Endothelial cell of umbilical vein (primary cell): ENCODE measurements around the gene C3. TPM values are rescaled to one million over a fixed set of nuclear protein-coding genes. Genes with fewer than 3 reads are reported as not detected.

Experiments used
- BruUV-seq: library from RNA; stranded (reverse); fragments of 400-500 nt; replicated peaks from 2 replicates; lab custom pipeline; 2021; lab: Mats Ljungman, UMichigan
- CTCF ChIA-PET: fragments of 300-600, 350-600 bp; sonication (Branson Sonifier 250); formaldehyde crosslinking; loops from one replicate; lab custom pipeline; 2021; ENCODE audit warnings: antibody characterized with exemption, inconsistent platforms; lab: Charles Lee
- POLR2A ChIA-PET: fragments of 300-600, 350-600 bp; sonication (Branson Sonifier 250); formaldehyde crosslinking; loops from one replicate; lab custom pipeline; 2021; ENCODE audit warnings: antibody characterized with exemption, inconsistent platforms; lab: Charles Lee
- DNase-seq: peaks from one replicate; pipeline ENCODE4 v3.0.0-alpha.2; 2011; ENCODE audit warnings: low read depth, low spot score
- FAIRE-seq: peaks from 2 replicates; lab custom pipeline; 2011; peaks lifted over from hg19 to GRCh38; lab: Jason Lieb, UNC
- H2AFZ ChIP-seq: 2 replicates; pipeline ENCODE4 v1.6.0; 2012; ENCODE audit warnings: low read depth, low read length, control low read depth, inconsistent platforms
- H3K27ac ChIP-seq: 2 replicates; pipeline ENCODE4 v1.5.1; 2011; ENCODE audit warnings: low read depth, mild to moderate bottlenecking, control low read depth, low read length, moderate library complexity; ENCODE audit not compliant: insufficient read depth
- H3K27me3 ChIP-seq, 2 experiments: 2 replicates each; pipeline versions ENCODE4 v1.6.0 to v1.6.1; 2011; ENCODE audit warnings: low read length in 2 of 2, mixed read lengths in 1 of 2; ENCODE audit not compliant: control insufficient read depth in 2 of 2, insufficient read depth in 2 of 2
- H3K36me3 ChIP-seq, 2 experiments: 2 replicates in 1 of 2; 3 replicates in 1 of 2; pipeline ENCODE4 v1.5.1; 2011; ENCODE audit warnings: low read length in 2 of 2, mild to moderate bottlenecking in 1 of 2, moderate library complexity in 1 of 2; ENCODE audit not compliant: control insufficient read depth in 2 of 2, insufficient read depth in 2 of 2; ENCODE audit errors: extremely low read depth in 1 of 2
- H3K4me1 ChIP-seq: 3 replicates; pipeline ENCODE4 v1.5.1; 2011; ENCODE audit warnings: mild to moderate bottlenecking, low read length; ENCODE audit not compliant: control insufficient read depth, insufficient read depth; ENCODE audit errors: extremely low read depth
- H3K4me2 ChIP-seq: 2 replicates; pipeline ENCODE4 v1.6.1; 2011; ENCODE audit warnings: low read length, control low read depth, mixed read lengths; ENCODE audit not compliant: insufficient read depth
- H3K4me3 ChIP-seq, 3 experiments: fragments of 200-600 bp in 1 of 3; sonication (generic), shearing (Covaris generic) in 1 of 3; replicated peaks in 1 of 3; 2 replicates each; pipeline ENCODE4 v1.5.1; 2011 to 2016; ENCODE audit warnings: control low read depth in 3 of 3, low read length in 3 of 3, mild to moderate bottlenecking in 2 of 3, inconsistent platforms in 1 of 3, low read depth in 1 of 3, moderate library complexity in 1 of 3; ENCODE audit not compliant: insufficient read depth in 1 of 3
- H3K79me2 ChIP-seq: 2 replicates; pipeline ENCODE4 v1.6.0; 2012; ENCODE audit warnings: low read length, inconsistent platforms; ENCODE audit not compliant: control insufficient read depth, insufficient read depth
- H3K9ac ChIP-seq: replicated peaks from 2 replicates; pipeline ENCODE3; 2011; ENCODE audit warnings: low read length, control low read depth; ENCODE audit not compliant: insufficient read depth; ENCODE audit errors: extremely low read depth
- H3K9me1 ChIP-seq: replicated peaks from 3 replicates; pipeline ENCODE4 v1.6.0; 2011; ENCODE audit warnings: mild to moderate bottlenecking, low read length; ENCODE audit not compliant: control insufficient read depth, insufficient read depth; ENCODE audit errors: extremely low read depth
- H3K9me3 ChIP-seq: replicated peaks from 2 replicates; pipeline ENCODE4 v1.5.1; 2012; ENCODE audit warnings: low read length, inconsistent platforms; ENCODE audit not compliant: control insufficient read depth, insufficient read depth
- H4K20me1 ChIP-seq: replicated peaks from 2 replicates; pipeline ENCODE3; 2011; ENCODE audit warnings: mild to moderate bottlenecking, low read length; ENCODE audit not compliant: control insufficient read depth, insufficient read depth; ENCODE audit errors: extremely low read depth
- EZH2 ChIP-seq: IDR thresholded peaks from 2 replicates; pipeline ENCODE4 v1.6.1; 2012; ENCODE audit warnings: borderline replicate concordance, low read depth, mild to moderate bottlenecking, moderate library complexity, low read length, inconsistent platforms; ENCODE audit not compliant: severe bottlenecking
- FOS ChIP-seq: IDR thresholded peaks from 2 replicates; pipeline ENCODE4 v1.6.1; 2011; ENCODE audit warnings: mild to moderate bottlenecking, low read length, moderate library complexity, borderline replicate concordance; ENCODE audit not compliant: insufficient read depth
- GATA2 ChIP-seq: IDR thresholded peaks from 2 replicates; pipeline ENCODE4 v1.7.0; 2011; ENCODE audit warnings: low read depth, mild to moderate bottlenecking, moderate library complexity, mixed read lengths, low read length; ENCODE audit not compliant: insufficient read length, insufficient read depth
- JUN ChIP-seq: IDR thresholded peaks from 2 replicates; pipeline ENCODE4 v1.6.1; 2011; ENCODE audit warnings: borderline replicate concordance, low read depth; ENCODE audit not compliant: insufficient read length, insufficient read depth
- MYC ChIP-seq: IDR thresholded peaks from one replicate; pipeline ENCODE4 v1.6.1; 2011; ENCODE audit warnings: mild to moderate bottlenecking, low read depth, low read length
- POLR2A ChIP-seq: IDR thresholded peaks from 2 replicates; pipeline ENCODE4 v1.6.1; 2012; ENCODE audit warnings: low read depth, mild to moderate bottlenecking, control low read depth, low read length
- POLR2AphosphoS5 ChIP-seq: IDR thresholded peaks from 2 replicates; pipeline ENCODE4 v1.6.1; 2012; ENCODE audit warnings: low read depth, mild to moderate bottlenecking, control low read depth, low read length, moderate library complexity; ENCODE audit not compliant: insufficient read depth
- dilution Hi-C: fragments of 300-500 bp; cut with MboI; formaldehyde crosslinking; loops from one replicate; pipeline ENCODE4 v1.15.0; 2019; ENCODE audit warnings: low sequenced_read_pairs; ENCODE audit not compliant: extremely low pct_ligation_motif_present
- intact Hi-C: fragments of 100-400 bp; cut with micrococcal nuclease; formaldehyde crosslinking; loops from one replicate; pipeline ENCODE4 v1.10.0; 2022
- polyA plus RNA-seq, 4 experiments: library from polyadenylated mRNA; depleted of rRNA in 3 of 4; stranded (reverse) in 3 of 4; unstranded in 1 of 4; fragments of >200 nt; gene quantifications; 2 replicates each; pipeline versions ENCODE4 v1.2.1 to v1.2.3, GENCODE V29; 2011 to 2012; ENCODE audit warnings: missing spikeins in 1 of 4
- total RNA-seq: library from RNA; stranded (reverse); gene quantifications from 2 replicates; pipeline ENCODE4 v1.2.3, GENCODE V29; 2021
- TF ChIP-seq, protein P1 (sequence below): IDR thresholded peaks from 2 replicates; pipeline ENCODE4 v1.6.1; 2011; ENCODE audit not compliant: insufficient read depth, insufficient read length
- TF ChIP-seq, protein P2 (sequence below), 2 donors: IDR thresholded peaks; 1 replicate in 1 of 2; 2 replicates in 1 of 2; pipeline ENCODE4 v1.5.1; 2011; ENCODE audit warnings: low read length in 2 of 2, mild to moderate bottlenecking in 2 of 2, moderate library complexity in 2 of 2, control low read depth in 1 of 2, inconsistent platforms in 1 of 2, low read depth in 1 of 2; ENCODE audit not compliant: insufficient read depth in 1 of 2; ENCODE audit errors: extremely low read depth in 1 of 2

C3 gene
- total and polyA plus RNA-seq, 2 donors (not counting 3 experiments of a cell fraction or from before 2014, with no cell fraction given), result 0.23 TPM; not detected in 1

DNA sequence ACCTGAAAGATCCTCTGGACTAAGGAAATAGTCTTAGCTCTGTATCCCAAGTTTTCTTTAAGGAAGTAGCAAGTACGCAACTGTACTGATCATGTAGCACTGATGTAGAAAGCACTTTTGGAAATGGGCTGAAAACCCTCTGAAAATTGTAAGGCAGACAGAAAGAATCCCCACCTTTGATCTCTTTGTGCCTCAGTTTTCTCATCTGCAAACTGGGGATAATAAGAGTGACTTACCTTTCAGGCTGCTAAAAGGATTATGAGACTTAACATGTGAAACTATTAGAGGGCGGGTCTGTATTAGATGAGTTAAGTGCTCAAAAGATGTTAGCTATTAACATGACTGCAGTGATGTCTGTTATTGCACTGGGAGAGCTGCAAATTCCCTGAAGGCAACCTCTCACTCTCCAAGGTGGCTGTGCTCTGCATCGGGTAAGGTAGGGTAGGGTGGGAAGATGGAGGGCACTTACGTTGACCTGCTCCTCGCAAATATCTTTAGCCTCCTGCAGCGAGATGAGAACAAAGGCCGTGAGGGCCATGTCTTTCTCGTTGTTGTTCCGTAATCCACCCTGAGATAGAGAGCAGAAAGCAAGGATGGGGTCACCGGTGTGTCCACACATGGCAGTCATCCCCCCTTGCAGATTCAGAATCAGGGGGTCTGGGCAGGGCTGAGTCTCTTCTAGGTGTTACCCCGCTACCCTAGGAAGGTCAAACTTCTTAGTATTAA, 30.1 kb downstream of the C3 start:
- no peak overlapping the region for H3K4me3 ChIP-seq
- intact Hi-C loops (no loop called here), dilution Hi-C loops (no loop called here)
- ChIA-PET CTCF (interaction anchor here (1.1 kb wide), 1 partner anchor 38 kb away, joined by 3 read pairs; no protein-coding TSS in a partner anchor), POLR2A (no interaction called here)
- H3K9ac ChIP-seq, result no peak overlapping the region
- H3K27ac ChIP-seq, result no peak overlapping the region
- H3K79me2 ChIP-seq, result no peaks in the 10 kb centered on the region
- FAIRE-seq (no peak), DNase-seq (no peak)
- no peaks in the 10 kb centered on the region for H3K9me1 ChIP-seq
- TF ChIP-seq GATA2 (no peak), MYC (no peak), POLR2AphosphoS5 (no peak), JUN (no peak), EZH2 (no peak), POLR2A (no peak), FOS (no peak)
- TF ChIP-seq, protein P1, sequence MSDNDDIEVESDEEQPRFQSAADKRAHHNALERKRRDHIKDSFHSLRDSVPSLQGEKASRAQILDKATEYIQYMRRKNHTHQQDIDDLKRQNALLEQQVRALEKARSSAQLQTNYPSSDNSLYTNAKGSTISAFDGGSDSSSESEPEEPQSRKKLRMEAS, result no peak
- TF ChIP-seq, protein P2, sequence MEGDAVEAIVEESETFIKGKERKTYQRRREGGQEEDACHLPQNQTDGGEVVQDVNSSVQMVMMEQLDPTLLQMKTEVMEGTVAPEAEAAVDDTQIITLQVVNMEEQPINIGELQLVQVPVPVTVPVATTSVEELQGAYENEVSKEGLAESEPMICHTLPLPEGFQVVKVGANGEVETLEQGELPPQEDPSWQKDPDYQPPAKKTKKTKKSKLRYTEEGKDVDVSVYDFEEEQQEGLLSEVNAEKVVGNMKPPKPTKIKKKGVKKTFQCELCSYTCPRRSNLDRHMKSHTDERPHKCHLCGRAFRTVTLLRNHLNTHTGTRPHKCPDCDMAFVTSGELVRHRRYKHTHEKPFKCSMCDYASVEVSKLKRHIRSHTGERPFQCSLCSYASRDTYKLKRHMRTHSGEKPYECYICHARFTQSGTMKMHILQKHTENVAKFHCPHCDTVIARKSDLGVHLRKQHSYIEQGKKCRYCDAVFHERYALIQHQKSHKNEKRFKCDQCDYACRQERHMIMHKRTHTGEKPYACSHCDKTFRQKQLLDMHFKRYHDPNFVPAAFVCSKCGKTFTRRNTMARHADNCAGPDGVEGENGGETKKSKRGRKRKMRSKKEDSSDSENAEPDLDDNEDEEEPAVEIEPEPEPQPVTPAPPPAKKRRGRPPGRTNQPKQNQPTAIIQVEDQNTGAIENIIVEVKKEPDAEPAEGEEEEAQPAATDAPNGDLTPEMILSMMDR (IDR thresholded peaks at IDR 0.05; ENCODE audit: extremely low read depth in 1 of 2, insufficient read depth in 1 of 2, low read depth in 1 of 2, low read length in 2 of 2), result no peak
- H3K9me3 ChIP-seq, result no peaks in the 10 kb centered on the region
- BruUV-seq, result no TSS peak
- H3K4me1 ChIP-seq, result no peaks in the 10 kb centered on the region
- H4K20me1 ChIP-seq, result no peaks in the 10 kb centered on the region
- H2AFZ ChIP-seq, result no peak overlapping the region
- no peaks in the 10 kb centered on the region for H3K36me3 ChIP-seq
- no peaks in the 10 kb centered on the region for H3K27me3 ChIP-seq
- no peak overlapping the region for H3K4me2 ChIP-seq
